Osteoblast (primary cell): ENCODE results near the gene HCFC2. TPM values are rescaled to one million over a fixed set of nuclear protein-coding genes. Genes with fewer than 3 reads are reported as not detected.

ENCODE experiments used
- DNase-seq: peaks from one replicate; pipeline ENCODE4 v3.0.0; 2011; ENCODE audit warnings: low spot score, mixed read lengths; ENCODE audit not compliant: insufficient read length; ENCODE audit errors: missing footprints
- H2AFZ ChIP-seq: 2 replicates; pipeline ENCODE4 v1.6.0; 2011; ENCODE audit warnings: mild to moderate bottlenecking, low read length
- H3K27ac ChIP-seq: 2 replicates; pipeline ENCODE4 v1.5.1; 2011; ENCODE audit warnings: mild to moderate bottlenecking, low read depth, low read length, moderate library complexity
- H3K27me3 ChIP-seq: 2 replicates; pipeline ENCODE4 v1.6.0; 2012; ENCODE audit warnings: mild to moderate bottlenecking, control low read depth, inconsistent platforms, low read length, moderate library complexity; ENCODE audit not compliant: insufficient read depth
- H3K36me3 ChIP-seq: 2 replicates; pipeline ENCODE4 v1.5.1; 2011; ENCODE audit warnings: mild to moderate bottlenecking, low read length, control low read depth, moderate library complexity; ENCODE audit not compliant: insufficient read depth
- H3K4me1 ChIP-seq: 2 replicates; pipeline ENCODE4 v1.5.1; 2011; ENCODE audit warnings: mild to moderate bottlenecking, low read length, control low read depth, moderate library complexity; ENCODE audit not compliant: insufficient read depth
- H3K4me2 ChIP-seq: 2 replicates; pipeline ENCODE4 v1.6.0; 2011; ENCODE audit warnings: mild to moderate bottlenecking, low read length; ENCODE audit not compliant: insufficient read depth
- H3K4me3 ChIP-seq: fragments of 200-600 bp; sonication (generic); 3 replicates; pipeline ENCODE4 v1.5.1; 2012; ENCODE audit warnings: mild to moderate bottlenecking, low read length, inconsistent platforms; ENCODE audit not compliant: insufficient read depth
- H3K79me2 ChIP-seq: 2 replicates; pipeline ENCODE4 v1.6.0; 2012; ENCODE audit warnings: mild to moderate bottlenecking, low read length, control low read depth, inconsistent platforms; ENCODE audit not compliant: insufficient read depth
- H3K9me3 ChIP-seq: 2 replicates; pipeline ENCODE4 v1.5.1; 2011; ENCODE audit warnings: low read depth, low read length, control low read depth
- H4K20me1 ChIP-seq: 2 replicates; pipeline ENCODE4 v1.6.0; 2012; ENCODE audit warnings: mild to moderate bottlenecking, low read length, control low read depth; ENCODE audit not compliant: insufficient read depth
- CTCF ChIP-seq: IDR thresholded peaks from 2 replicates; pipeline ENCODE4 v1.5.1; 2011; ENCODE audit warnings: mild to moderate bottlenecking, low read depth, low read length, moderate library complexity; ENCODE audit errors: extremely low read depth
- total RNA-seq: library from RNA; depleted of rRNA; stranded (reverse); fragments of >200 nt; gene quantifications from 2 replicates; pipeline ENCODE4 v1.2.3, GENCODE V29; 2012

The HCFC2 gene
- total RNA-seq, 1 donor = 25.7 TPM

- Histone ChIP-seq H3K27ac (peak overlapping the region; percentile 50), H3K79me2 (peaks cover 49% of the 10 kb centered on the region), H3K36me3 (peaks cover 20% of the 10 kb centered on the region), H3K27me3 (no peaks in the 10 kb centered on the region), H3K4me2 (peak overlapping the region; percentile 94), H2AFZ (peak overlapping the region; percentile 92), H4K20me1 (peaks cover 3% of the 10 kb centered on the region), H3K9me3 (no peaks in the 10 kb centered on the region), H3K4me1 (peaks cover 17% of the 10 kb centered on the region), H3K4me3 (peak overlapping the region; percentile 98)
- no peak for TF ChIP-seq CTCF
- DNase-seq = peak; percentile 66
Observed at GRCh38 chr12:104064842-104065427, 604 bp downstream of the HCFC2 start.

- DNase-seq = no peak
- H3K36me3 ChIP-seq = peaks cover 49% of the 10 kb centered on the region
- TF ChIP-seq CTCF = no peak
- H4K20me1 ChIP-seq = no peaks in the 10 kb centered on the region
- peaks cover 52% of the 10 kb centered on the region for H3K79me2 ChIP-seq
- H3K27me3 ChIP-seq = no peaks in the 10 kb centered on the region
- no peak overlapping the region for H3K4me2 ChIP-seq
- H3K4me3 ChIP-seq = no peak overlapping the region
- no peaks in the 10 kb centered on the region for H3K4me1 ChIP-seq
- H3K9me3 ChIP-seq = no peaks in the 10 kb centered on the region
- no peak overlapping the region for H3K27ac ChIP-seq
- no peak overlapping the region for H2AFZ ChIP-seq
Observed at GRCh38 chr12:104072099-104072498, 7.8 kb downstream of the HCFC2 start.

GRCh38 chr12:104073699-104074098 is 9.4 kb downstream of the HCFC2 start:
- Histone ChIP-seq H2AFZ (no peak overlapping the region), H3K4me3 (no peak overlapping the region), H3K27me3 (no peaks in the 10 kb centered on the region), H3K36me3 (peaks cover 36% of the 10 kb centered on the region), H3K27ac (no peak overlapping the region), H3K9me3 (no peaks in the 10 kb centered on the region), H3K4me2 (no peak overlapping the region), H4K20me1 (no peaks in the 10 kb centered on the region), H3K79me2 (peaks cover 42% of the 10 kb centered on the region), H3K4me1 (no peaks in the 10 kb centered on the region)
- no peak for DNase-seq
- no peak for TF ChIP-seq CTCF

- Histone ChIP-seq H4K20me1 (peaks cover 2% of the 10 kb centered on the region), H3K79me2 (peaks cover 32% of the 10 kb centered on the region), H3K27me3 (no peaks in the 10 kb centered on the region), H3K27ac (no peak overlapping the region), H2AFZ (no peak overlapping the region), H3K9me3 (no peaks in the 10 kb centered on the region), H3K36me3 (peaks cover 43% of the 10 kb centered on the region), H3K4me1 (no peaks in the 10 kb centered on the region), H3K4me3 (no peak overlapping the region), H3K4me2 (no peak overlapping the region)
- no peak for DNase-seq
- no peak for TF ChIP-seq CTCF
Observed at GRCh38 chr12:104079024-104079423, 14.7 kb downstream of the HCFC2 start.
